Measurements from ENCODE around the gene TBL1X.

DNA sequence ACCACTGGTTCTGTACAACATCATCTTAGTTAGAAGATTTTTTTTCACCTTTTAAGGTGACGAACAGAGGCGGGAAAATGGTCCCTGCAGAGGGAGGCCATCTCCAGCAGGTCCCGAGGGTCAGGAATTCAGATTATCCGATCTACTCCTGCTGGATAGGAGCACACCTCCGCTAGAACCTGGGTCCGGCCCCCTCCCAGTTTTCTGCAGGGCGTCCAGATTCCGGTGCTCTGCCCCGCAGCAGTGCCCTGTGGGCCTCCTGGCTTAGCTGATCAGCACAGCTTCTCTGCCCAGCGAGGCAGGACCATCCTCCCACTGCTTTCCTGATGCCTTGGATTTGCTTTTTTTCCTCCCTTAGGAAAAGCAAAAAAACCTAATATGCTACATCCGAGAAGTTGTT is 2.3 kb downstream of the TBL1X start:
- TF ChIP-seq, protein P1, sequence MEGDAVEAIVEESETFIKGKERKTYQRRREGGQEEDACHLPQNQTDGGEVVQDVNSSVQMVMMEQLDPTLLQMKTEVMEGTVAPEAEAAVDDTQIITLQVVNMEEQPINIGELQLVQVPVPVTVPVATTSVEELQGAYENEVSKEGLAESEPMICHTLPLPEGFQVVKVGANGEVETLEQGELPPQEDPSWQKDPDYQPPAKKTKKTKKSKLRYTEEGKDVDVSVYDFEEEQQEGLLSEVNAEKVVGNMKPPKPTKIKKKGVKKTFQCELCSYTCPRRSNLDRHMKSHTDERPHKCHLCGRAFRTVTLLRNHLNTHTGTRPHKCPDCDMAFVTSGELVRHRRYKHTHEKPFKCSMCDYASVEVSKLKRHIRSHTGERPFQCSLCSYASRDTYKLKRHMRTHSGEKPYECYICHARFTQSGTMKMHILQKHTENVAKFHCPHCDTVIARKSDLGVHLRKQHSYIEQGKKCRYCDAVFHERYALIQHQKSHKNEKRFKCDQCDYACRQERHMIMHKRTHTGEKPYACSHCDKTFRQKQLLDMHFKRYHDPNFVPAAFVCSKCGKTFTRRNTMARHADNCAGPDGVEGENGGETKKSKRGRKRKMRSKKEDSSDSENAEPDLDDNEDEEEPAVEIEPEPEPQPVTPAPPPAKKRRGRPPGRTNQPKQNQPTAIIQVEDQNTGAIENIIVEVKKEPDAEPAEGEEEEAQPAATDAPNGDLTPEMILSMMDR (IDR thresholded peaks at IDR 0.05; ENCODE audit: insufficient read depth, low read depth, low read length): no peak
- TF ChIP-seq EZH2 (IDR thresholded peaks at IDR 0.05; ENCODE audit: insufficient read depth, low read length): no peak

All from astrocyte (in vitro differentiated cells and primary cell).